Endodermal cell (in vitro differentiated cells): ENCODE measurements around the gene S100A8. TPM values are rescaled to one million over a fixed set of nuclear protein-coding genes. Genes with fewer than 3 reads are reported as not detected.

Experiments
- DNase-seq: peaks from one replicate; pipeline ENCODE4 v3.0.0-alpha.2; 2017
- H3K27ac ChIP-seq: 2 replicates; pipeline ENCODE4 v1.5.1; 2013; ENCODE audit warnings: mild to moderate bottlenecking, low read depth, low read length, moderate library complexity
- H3K27me3 ChIP-seq: 2 replicates; pipeline ENCODE4 v1.6.1; 2013; ENCODE audit warnings: mild to moderate bottlenecking, low read length, moderate library complexity; ENCODE audit not compliant: insufficient read depth, control insufficient read depth, poor library complexity, severe bottlenecking
- H3K36me3 ChIP-seq: 2 replicates; pipeline ENCODE4 v1.7.0; 2013; ENCODE audit warnings: mild to moderate bottlenecking, low read length, moderate library complexity; ENCODE audit not compliant: control insufficient read depth, insufficient read depth
- H3K4me1 ChIP-seq: one replicate; pipeline ENCODE4 v1.7.0; 2013; ENCODE audit warnings: low read length; ENCODE audit not compliant: control insufficient read depth, insufficient read depth
- H3K4me3 ChIP-seq: 2 replicates; pipeline ENCODE4 v1.5.1; 2013; ENCODE audit warnings: mild to moderate bottlenecking, low read length, moderate library complexity
- H3K9ac ChIP-seq: 2 replicates; pipeline ENCODE4 v1.6.1; 2013; ENCODE audit warnings: mild to moderate bottlenecking, low read length, moderate library complexity; ENCODE audit not compliant: poor library complexity, severe bottlenecking; ENCODE audit errors: extremely low read depth
- H3K9me3 ChIP-seq: 2 replicates; pipeline ENCODE4 v1.6.1; 2013; ENCODE audit warnings: mild to moderate bottlenecking, low read length, moderate library complexity; ENCODE audit not compliant: control insufficient read depth
- H3K27ac Mint-ChIP-seq: 2 replicates; pipeline ENCODE4 v1.8.0; 2020; ENCODE audit warnings: mixed read lengths
- H3K27me3 Mint-ChIP-seq: 2 replicates; pipeline ENCODE4 v1.8.0; 2021; ENCODE audit warnings: mild to moderate bottlenecking, mixed read lengths; ENCODE audit not compliant: insufficient read depth
- H3K36me3 Mint-ChIP-seq: 2 replicates; pipeline ENCODE4 v1.8.0; 2020; ENCODE audit warnings: low read depth, mixed read lengths
- H3K4me1 Mint-ChIP-seq: 2 replicates; pipeline ENCODE4 v1.8.0; 2020; ENCODE audit warnings: mixed read lengths
- H3K4me3 Mint-ChIP-seq: 2 replicates; pipeline ENCODE4 v1.8.0; 2020; ENCODE audit warnings: mild to moderate bottlenecking, moderate library complexity, mixed read lengths
- H3K9me3 Mint-ChIP-seq: 2 replicates; pipeline ENCODE4 v1.8.0; 2020; ENCODE audit warnings: mild to moderate bottlenecking, mixed read lengths
- CTCF ChIP-seq: fragments of 200-600 bp; sonication (generic); conservative IDR thresholded peaks from 2 replicates; pipeline ENCODE4 v1.5.0; 2021; ENCODE audit warnings: antibody characterized with exemption, mild to moderate bottlenecking
- WGBS, 2 experiments: methylation state at CpG; one replicate each; pipeline versions ENCODE4 v1.1.5 to v1.1.7; 2013; ENCODE audit warnings: missing lambda C conversion rate in 2 of 2, mixed read lengths in 1 of 2; ENCODE audit not compliant: insufficient coverage in 1 of 2, insufficient read length in 1 of 2; 5-methylcytosine and 5-hydroxymethylcytosine counted together
- total RNA-seq, 2 donors: library from RNA; stranded (reverse); fragmentation: NEBNext Ultra II Directional in 1 of 2; extraction: Animal tissue kit (Norgen Biotek cat#: 25700) in 1 of 2; gene quantifications; 2 replicates in 1 of 2; 3 replicates in 1 of 2; pipeline ENCODE4 v1.2.1, GENCODE V29; 2021

S100A8 gene
- total RNA-seq, 2 donors from 2014 or later: not detected

GRCh38 chr1:153437236-153437635 is 46.4 kb upstream of the S100A8 start:
- Mint-ChIP-seq H3K9me3 (no peaks in the 10 kb centered on the region), H3K4me1 (no peaks in the 10 kb centered on the region), H3K36me3 (no peaks in the 10 kb centered on the region), H3K4me3 (no peak overlapping the region), H3K27me3 (peaks cover 4% of the 10 kb centered on the region), H3K27ac (no peak overlapping the region)
- TF ChIP-seq CTCF: no peak
- Histone ChIP-seq H3K27me3 (peaks cover 19% of the 10 kb centered on the region), H3K9me3 (no peaks in the 10 kb centered on the region), H3K4me1 (no peaks in the 10 kb centered on the region), H3K9ac (no peak overlapping the region), H3K4me3 (no peak overlapping the region), H3K27ac (no peak overlapping the region), H3K36me3 (no peaks in the 10 kb centered on the region)
- DNase-seq: no peak
- WGBS, 2 experiments: 90 to 96% methylated on average over 2 to 4 of the region's 4 CpGs

GRCh38 chr1:153434746-153435455 is 44.0 kb upstream of the S100A8 start:
- Mint-ChIP-seq H3K4me3 (no peak overlapping the region), H3K36me3 (no peaks in the 10 kb centered on the region), H3K27ac (no peak overlapping the region), H3K27me3 (peaks cover 4% of the 10 kb centered on the region), H3K9me3 (no peaks in the 10 kb centered on the region), H3K4me1 (no peaks in the 10 kb centered on the region)
- Histone ChIP-seq H3K9me3 (no peaks in the 10 kb centered on the region), H3K9ac (no peak overlapping the region), H3K36me3 (no peaks in the 10 kb centered on the region), H3K4me3 (no peak overlapping the region), H3K27me3 (peaks cover 19% of the 10 kb centered on the region), H3K4me1 (no peaks in the 10 kb centered on the region), H3K27ac (no peak overlapping the region)
- TF ChIP-seq CTCF: no peak
- DNase-seq: no peak
- 87 to 95% methylated on average over 7 to 11 of the region's 11 CpGs for WGBS, 2 experiments

GRCh38 chr1:153432874-153433681 is 42.2 kb upstream of the S100A8 start:
- H3K36me3 Mint-ChIP-seq: no peaks in the 10 kb centered on the region
- no peak for DNase-seq
- Histone ChIP-seq H3K9ac (no peak overlapping the region), H3K27ac (no peak overlapping the region), H3K4me1 (no peaks in the 10 kb centered on the region), H3K4me3 (no peak overlapping the region), H3K27me3 (peaks cover 19% of the 10 kb centered on the region), H3K9me3 (no peaks in the 10 kb centered on the region), H3K36me3 (no peaks in the 10 kb centered on the region)
- no peaks in the 10 kb centered on the region for H3K4me1 Mint-ChIP-seq
- H3K27me3 Mint-ChIP-seq: peaks cover 4% of the 10 kb centered on the region
- no peak overlapping the region for H3K27ac Mint-ChIP-seq
- H3K9me3 Mint-ChIP-seq: no peaks in the 10 kb centered on the region
- TF ChIP-seq CTCF: no peak
- WGBS, 2 experiments: 85 to 88% methylated on average over 8 to 9 of the region's 9 CpGs
- H3K4me3 Mint-ChIP-seq: no peak overlapping the region
